ENCODE data around the gene PIK3CG.

Gene PIK3CG

GRCh38 chr7:106858618-106859532 lies 6.2 kb upstream of the PIK3CG start:
- DNase-seq, result no peak

GRCh38 chr7:106862317-106863089 lies 2.6 kb upstream of the PIK3CG start:
- no peak for DNase-seq

DNA sequence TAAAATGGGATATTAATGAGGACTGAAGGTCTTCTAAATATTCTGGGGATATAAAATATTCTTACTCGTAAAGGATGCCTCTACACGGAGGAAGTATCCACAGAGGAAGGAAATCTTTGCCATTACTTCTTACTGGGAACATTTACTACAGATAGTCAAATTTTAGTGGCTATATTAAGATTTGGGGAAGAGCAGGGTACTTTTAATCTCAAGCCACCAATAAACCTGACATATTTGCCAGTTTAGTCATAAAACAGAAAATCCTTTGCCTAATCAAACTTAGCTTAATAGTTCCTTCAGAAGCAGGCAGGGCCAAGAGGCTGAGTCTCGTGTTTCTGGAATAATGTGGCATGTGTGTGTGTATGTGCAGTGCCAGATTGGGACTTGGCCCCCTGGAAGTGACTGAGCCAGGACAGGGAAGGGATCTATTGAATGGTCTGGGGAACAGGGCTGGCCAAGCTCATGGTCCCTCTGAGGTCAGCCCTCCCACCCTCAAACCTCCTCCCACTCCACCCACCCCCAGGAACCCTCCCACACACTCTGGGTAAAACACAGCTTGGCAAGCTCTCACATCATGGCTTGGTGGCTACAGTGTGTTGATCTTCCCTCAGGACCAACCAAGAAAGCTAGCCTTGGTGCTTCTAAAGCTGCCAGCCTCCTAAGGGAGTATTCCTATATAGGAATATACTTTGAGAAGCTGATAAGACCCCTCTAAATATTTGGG lies 1.6 kb upstream of the PIK3CG start:
- DNase-seq, result no peak

- no peak for DNase-seq
Measured at GRCh38 chr7:106864298-106865081, 592 bp upstream of the PIK3CG start.

DNA sequence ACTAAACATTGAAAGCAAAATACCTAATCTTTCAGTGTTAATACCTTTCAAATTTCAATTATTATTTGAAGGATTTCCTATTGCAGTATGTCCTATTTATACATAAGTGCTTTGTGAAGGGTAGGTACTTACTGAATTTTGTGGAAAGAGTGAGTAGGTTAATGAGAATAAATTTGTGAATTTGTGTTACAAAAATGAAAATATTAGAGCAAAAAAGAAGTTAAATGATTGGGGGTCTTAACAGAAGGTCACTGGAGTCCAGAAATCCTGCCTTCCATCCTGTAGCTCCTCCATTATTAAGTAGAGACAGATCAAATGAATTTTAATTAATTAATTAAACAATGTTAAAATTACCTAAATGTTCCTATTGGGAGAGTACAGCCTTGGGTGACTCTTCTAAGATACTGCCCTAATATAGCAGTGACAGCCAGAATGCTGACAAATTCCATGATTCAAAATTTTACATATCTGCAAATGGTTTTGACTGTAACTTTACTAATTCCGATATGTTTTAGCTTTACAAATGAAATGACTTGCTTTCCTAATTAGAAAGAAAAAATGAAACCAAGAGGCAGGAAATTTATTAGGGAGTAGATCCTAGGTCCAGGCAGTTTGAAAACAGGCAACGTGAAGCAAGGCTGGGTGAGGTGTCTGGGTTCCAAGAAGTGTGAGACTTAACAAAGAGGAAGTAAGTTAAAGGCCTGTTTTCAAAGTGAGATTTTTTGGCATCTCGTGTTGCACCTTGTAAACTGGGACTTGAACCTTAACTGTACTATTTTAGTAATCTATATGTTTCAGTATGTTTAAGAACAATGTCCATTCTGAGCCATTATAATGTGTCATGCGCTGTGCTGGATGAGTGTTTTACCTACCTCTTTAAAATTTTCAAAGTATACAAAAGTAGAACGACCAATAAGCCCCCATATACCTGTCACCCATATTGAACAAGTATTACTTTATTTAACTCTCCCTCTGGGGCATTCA lies 1.5 kb downstream of the PIK3CG start:
- DNase-seq, result peak; percentile 21

DNA sequence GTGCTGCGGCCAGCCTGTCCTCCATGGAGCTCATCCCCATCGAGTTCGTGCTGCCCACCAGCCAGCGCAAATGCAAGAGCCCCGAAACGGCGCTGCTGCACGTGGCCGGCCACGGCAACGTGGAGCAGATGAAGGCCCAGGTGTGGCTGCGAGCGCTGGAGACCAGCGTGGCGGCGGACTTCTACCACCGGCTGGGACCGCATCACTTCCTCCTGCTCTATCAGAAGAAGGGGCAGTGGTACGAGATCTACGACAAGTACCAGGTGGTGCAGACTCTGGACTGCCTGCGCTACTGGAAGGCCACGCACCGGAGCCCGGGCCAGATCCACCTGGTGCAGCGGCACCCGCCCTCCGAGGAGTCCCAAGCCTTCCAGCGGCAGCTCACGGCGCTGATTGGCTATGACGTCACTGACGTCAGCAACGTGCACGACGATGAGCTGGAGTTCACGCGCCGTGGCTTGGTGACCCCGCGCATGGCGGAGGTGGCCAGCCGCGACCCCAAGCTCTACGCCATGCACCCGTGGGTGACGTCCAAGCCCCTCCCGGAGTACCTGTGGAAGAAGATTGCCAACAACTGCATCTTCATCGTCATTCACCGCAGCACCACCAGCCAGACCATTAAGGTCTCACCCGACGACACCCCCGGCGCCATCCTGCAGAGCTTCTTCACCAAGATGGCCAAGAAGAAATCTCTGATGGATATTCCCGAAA lies 2.7 kb downstream of the PIK3CG start:
- no peak for DNase-seq

DNA sequence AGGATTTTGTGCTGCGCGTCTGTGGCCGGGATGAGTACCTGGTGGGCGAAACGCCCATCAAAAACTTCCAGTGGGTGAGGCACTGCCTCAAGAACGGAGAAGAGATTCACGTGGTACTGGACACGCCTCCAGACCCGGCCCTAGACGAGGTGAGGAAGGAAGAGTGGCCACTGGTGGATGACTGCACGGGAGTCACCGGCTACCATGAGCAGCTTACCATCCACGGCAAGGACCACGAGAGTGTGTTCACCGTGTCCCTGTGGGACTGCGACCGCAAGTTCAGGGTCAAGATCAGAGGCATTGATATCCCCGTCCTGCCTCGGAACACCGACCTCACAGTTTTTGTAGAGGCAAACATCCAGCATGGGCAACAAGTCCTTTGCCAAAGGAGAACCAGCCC lies 3.3 kb downstream of the PIK3CG start:
- DNase-seq, result no peak

DNA sequence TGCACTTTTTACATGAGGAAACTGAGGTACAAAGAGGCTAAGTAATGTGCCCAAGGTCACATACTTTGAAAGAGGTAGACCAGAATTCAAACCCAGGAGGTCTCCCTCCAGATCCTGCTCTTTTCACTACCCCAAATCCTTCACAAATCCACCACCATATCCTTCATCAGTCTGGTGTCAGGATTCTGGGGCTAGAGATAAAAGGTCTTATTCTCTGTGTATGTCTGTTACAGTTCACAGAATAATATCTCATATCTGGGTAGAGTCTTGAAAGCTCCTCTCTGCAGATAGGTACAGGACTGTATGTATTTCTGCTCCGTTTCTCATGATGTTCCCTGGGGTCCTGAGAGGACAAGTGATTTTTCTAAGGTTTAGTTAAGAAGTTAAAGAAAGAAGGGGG lies 4.9 kb downstream of the PIK3CG start:
- no peak for DNase-seq

- no peak for DNase-seq
Measured at GRCh38 chr7:106870528-106870927, 5.4 kb downstream of the PIK3CG start.

- DNase-seq, result no peak
Measured at GRCh38 chr7:106870983-106871410, 5.9 kb downstream of the PIK3CG start.

GRCh38 chr7:106871793-106872571 lies 6.9 kb downstream of the PIK3CG start:
- DNase-seq, result no peak

DNA sequence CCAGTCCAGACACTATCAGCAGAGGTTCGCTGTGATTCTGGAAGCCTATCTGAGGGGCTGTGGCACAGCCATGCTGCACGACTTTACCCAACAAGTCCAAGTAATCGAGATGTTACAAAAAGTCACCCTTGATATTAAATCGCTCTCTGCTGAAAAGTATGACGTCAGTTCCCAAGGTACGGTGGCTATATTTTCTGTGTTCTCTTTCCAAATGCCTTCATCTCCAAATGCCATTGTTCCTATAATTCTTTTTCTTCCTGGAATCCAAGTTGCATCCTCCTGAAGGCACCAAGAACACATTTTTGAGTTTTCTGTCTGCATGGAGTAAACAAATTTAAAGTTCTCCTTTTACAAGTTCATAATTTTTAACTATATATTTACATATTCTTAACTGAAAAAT lies 7.7 kb downstream of the PIK3CG start:
- no peak for DNase-seq

- no peak for DNase-seq
Measured at GRCh38 chr7:106874076-106874475, 9.0 kb downstream of the PIK3CG start.

DNA sequence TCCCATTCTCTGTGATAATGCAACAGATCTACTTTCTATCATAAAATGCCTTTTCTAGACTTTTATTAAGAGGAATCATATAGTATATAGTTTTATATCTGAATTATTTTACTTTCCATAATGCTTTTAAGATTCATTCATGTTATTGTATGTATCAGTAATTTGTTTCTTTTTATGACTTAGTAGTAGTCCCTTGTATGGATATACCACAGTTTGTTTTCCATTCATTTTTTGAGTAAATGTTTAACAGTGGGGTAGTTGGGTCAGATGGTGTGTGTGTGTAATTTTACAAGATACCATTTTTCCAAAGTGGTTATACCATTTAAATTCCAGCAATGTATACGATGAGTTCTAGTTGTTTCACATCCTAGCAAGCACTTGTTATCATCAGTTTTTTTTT lies 10.4 kb downstream of the PIK3CG start:
- no peak for DNase-seq

GRCh38 chr7:106878748-106879439 lies 13.8 kb downstream of the PIK3CG start:
- DNase-seq, result no peak

DNA sequence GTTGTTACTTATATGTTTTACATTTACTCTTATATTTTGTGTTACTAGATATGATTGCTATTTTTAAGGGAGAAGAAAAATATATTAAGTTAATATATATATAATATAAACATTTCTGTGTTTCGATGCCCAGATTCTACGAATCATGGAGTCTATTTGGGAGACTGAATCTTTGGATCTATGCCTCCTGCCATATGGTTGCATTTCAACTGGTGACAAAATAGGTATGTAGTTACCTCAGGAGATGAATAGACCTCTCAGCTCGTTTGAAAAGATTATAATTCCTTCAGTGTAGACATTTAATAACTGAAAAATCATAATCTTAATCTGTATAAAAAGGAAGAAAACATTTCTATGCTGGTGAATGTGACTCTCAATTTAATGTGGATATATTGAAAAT lies 16.9 kb downstream of the PIK3CG start:
- no peak for DNase-seq

DNA sequence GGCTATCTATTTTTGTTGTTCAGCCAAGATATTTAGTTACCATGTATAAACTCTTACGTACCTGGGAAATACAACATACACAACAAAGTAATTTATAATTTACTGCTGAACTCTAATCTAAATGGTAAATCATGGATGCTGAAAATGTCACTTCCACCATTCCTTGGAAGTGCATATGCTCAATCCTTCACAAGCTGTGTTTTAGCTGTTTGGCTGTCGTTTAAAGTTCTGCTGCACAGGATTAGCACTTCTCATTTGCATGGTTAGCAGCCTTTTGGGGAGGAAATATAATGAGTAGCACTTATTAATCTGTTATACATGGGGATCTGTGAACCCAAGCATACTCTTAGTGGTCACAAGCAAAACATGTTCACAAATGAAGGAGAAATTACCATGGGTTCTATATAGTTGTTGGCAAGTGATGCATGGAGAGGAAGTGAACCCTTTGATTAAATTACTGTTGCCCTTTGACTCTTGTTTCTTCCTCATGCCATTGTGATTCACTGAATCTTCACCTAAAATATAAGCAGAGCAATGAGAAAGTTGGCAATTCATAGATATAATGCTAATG lies 18.5 kb downstream of the PIK3CG start:
- no peak for DNase-seq

DNA sequence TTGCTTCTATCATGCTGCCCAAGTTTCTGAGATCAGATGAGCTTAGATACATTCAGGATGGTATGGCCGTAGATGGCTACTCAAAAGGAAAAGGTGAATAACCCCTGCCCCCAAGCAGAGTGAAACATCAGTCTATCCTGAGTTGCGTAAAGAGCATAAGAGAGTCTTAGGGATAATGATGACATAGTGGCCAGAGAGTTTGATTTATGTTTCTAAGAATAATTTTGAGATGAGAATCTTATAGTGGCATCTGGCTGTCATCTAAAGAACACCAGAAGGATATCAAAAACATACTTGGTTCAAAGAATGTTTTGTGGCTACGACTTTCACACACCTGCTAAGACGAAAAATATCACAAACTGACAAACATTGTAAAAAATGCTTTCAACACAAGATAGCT lies 20.6 kb downstream of the PIK3CG start:
- no peak for DNase-seq

DNA sequence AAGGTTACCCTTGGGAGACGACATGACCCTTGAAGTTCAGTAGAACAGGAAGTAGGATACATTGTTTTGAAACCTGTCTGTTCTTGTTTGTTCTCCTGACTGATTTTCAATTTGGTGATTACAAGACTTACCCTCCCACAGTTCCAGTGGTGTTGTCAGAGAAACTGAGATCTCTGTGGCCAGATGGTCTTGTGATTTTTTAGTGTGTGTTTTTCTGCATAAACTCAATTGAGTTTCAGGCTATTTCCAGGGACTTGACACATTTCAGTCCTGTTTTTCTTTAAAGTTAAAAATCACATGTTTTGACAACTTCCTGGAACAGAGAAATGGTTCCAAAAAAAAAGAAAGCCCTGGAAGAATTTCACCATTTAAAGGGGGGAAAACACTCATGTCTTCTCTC lies 22.3 kb downstream of the PIK3CG start:
- no peak for DNase-seq
